ENCODE measurements around the gene PPP2R5E.

- no peak for TF ChIP-seq CTCF (IDR thresholded peaks at IDR 0.05)
- no peak for TF ChIP-seq POLR2A (IDR thresholded peaks at IDR 0.05)
Observed at GRCh38 chr14:63493246-63493645, 49.9 kb downstream of the PPP2R5E start.
